ENCODE data around the gene PRG3. TPM values are rescaled to one million over a fixed set of nuclear protein-coding genes. Genes with fewer than 3 reads are reported as not detected.

The PRG3 gene
- polyA plus RNA-seq, 3 donors = not detected

DNA sequence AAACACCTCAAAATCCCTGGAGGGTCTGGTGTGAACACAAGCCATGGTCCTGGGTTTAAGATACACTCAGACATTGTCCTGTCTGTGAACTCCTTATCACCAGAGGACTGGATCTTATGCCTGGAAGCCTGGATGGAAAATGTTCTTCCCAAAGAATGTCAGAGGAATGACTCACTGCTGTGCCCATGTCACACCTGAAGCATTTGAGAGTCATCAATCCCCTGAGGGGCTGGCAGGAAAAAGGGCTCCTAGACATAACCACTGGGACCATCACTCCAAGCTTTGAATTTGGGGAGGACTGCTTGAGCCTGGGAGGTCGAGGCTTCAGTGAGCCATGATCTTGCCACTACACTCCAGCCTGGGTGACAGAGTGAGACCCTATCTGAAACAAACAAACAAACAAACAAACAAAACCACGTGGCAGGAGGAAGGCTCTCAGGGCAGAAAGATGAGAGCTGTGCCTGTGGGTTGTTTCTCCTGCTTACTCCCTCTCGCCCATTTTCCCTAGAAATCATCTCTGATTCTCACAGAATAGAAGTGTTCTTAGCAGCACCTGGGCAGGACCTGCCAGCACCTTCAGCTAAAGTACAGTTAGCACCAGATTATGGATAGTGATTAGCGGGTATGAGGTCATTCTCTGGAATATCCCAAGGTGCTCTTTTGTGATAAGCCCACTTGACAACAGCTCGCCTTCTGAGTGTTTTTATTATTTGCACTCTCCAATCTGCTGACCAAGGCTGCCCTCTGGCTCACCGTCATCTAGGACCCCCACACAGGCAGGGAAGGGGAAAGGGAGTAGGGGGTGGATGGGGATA, 21.4 kb upstream of the PRG3 start:
- H3K36me3 Mint-ChIP-seq = peaks cover 21 to 23% of the 10 kb centered on the region in 2 donors
- no peak overlapping the region for H3K27ac ChIP-seq (ENCODE audit: low read depth in 1 of 2, low read length in 2 of 2)
- TF ChIP-seq, protein P1, sequence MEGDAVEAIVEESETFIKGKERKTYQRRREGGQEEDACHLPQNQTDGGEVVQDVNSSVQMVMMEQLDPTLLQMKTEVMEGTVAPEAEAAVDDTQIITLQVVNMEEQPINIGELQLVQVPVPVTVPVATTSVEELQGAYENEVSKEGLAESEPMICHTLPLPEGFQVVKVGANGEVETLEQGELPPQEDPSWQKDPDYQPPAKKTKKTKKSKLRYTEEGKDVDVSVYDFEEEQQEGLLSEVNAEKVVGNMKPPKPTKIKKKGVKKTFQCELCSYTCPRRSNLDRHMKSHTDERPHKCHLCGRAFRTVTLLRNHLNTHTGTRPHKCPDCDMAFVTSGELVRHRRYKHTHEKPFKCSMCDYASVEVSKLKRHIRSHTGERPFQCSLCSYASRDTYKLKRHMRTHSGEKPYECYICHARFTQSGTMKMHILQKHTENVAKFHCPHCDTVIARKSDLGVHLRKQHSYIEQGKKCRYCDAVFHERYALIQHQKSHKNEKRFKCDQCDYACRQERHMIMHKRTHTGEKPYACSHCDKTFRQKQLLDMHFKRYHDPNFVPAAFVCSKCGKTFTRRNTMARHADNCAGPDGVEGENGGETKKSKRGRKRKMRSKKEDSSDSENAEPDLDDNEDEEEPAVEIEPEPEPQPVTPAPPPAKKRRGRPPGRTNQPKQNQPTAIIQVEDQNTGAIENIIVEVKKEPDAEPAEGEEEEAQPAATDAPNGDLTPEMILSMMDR (IDR thresholded peaks at IDR 0.05) = no peak
- H3K27ac Mint-ChIP-seq = peak overlapping the region in 3 of 7 donors; percentile 46 to 86 (median 74)
- H3K9ac ChIP-seq (ENCODE audit: insufficient read depth, low read length, poor library complexity, severe bottlenecking) = no peak overlapping the region
- no peak overlapping the region for H2AFZ ChIP-seq (ENCODE audit: insufficient read depth, low read depth, low read length, poor library complexity, severe bottlenecking)
- H3K27me3 Mint-ChIP-seq (ENCODE audit: low read depth in 3 of 3) = peaks cover 0 to 3% (median 2%) of the 10 kb centered on the region in 3 donors
- H3K4me2 ChIP-seq (replicated peaks; ENCODE audit: extremely low read depth, low read length, poor library complexity, severe bottlenecking) = no peak overlapping the region
- 100% methylated on average over 1 of the region's 6 CpGs for WGBS (ENCODE audit: insufficient coverage)
- H3K4me3 Mint-ChIP-seq = no peak overlapping the region
- no peak overlapping the region for H3K4me3 ChIP-seq (replicated peaks in 1 of 3; ENCODE audit: low read depth in 2 of 3, low read length in 3 of 3)
- intact Hi-C loops (cut with micrococcal nuclease) = no loop called here
- peaks cover 0 to 9% of the 10 kb centered on the region in 2 donors for H3K9me3 ChIP-seq (replicated peaks in 1 of 2; ENCODE audit: control insufficient read depth in 1 of 2, insufficient read depth in 1 of 2, low read length in 2 of 2)
- peaks cover 4 to 17% (median 9%) of the 10 kb centered on the region in 7 donors for H3K9me3 Mint-ChIP-seq
- peaks cover 26% of the 10 kb centered on the region for H3K4me1 Mint-ChIP-seq
- H3K4me1 ChIP-seq (ENCODE audit: control insufficient read depth in 1 of 2, insufficient read depth in 2 of 2, low read length in 2 of 2) = peaks cover 23 to 25% of the 10 kb centered on the region in 2 donors
- no peaks in the 10 kb centered on the region for H3K27me3 ChIP-seq (ENCODE audit: control insufficient read depth in 2 of 2, insufficient read depth in 2 of 2, low read length in 2 of 2)
- H4K20me1 ChIP-seq (ENCODE audit: insufficient read depth, low read length) = peaks cover 20% of the 10 kb centered on the region
- H3K79me2 ChIP-seq (ENCODE audit: insufficient read depth, low read length) = no peaks in the 10 kb centered on the region
- H3K36me3 ChIP-seq (replicated peaks in 1 of 2; ENCODE audit: control insufficient read depth in 1 of 2, insufficient read depth in 2 of 2, low read length in 2 of 2) = peaks cover 6 to 18% of the 10 kb centered on the region in 2 donors
- DNase-seq = no peak

DNA sequence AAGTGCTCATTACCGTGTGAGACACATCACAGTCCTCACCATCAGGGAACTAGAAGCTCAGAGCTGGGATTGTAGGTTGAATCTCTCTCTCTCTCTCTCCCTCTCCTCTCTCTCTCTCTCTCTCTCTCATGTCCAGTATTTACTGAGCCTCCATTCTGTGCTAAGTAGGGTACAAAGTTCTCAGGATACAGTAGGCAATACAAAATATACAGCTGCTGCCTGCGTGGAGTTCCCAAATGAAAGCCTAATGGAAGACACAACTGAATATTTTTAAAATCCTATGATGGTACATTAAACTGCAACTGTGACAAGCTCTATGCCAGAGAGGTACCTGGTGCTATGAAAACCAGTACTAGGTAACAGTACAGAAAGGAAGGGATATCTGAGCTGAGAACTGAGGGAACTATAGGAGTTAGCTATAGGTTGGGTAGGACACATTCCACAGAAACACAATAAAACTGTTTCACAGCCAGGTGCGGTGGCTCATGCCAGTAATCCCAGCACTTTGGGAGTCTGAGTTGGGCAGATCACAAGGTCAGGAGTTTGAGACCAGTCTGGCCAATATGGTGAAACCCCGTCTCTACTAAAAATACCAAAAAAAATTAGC, 19.1 kb upstream of the PRG3 start:
- no CpG with 5 or more reads among the region's 4 CpGs for WGBS (ENCODE audit: insufficient coverage)
- no peaks in the 10 kb centered on the region for H3K27me3 ChIP-seq (ENCODE audit: control insufficient read depth in 2 of 2, insufficient read depth in 2 of 2, low read length in 2 of 2)
- intact Hi-C loops (cut with micrococcal nuclease) = no loop called here

More for the DNA sequence above, 19.1 kb upstream of the PRG3 start:
- Histone ChIP-seq H3K9me3 (replicated peaks in 1 of 2; ENCODE audit: control insufficient read depth in 1 of 2, insufficient read depth in 1 of 2, low read length in 2 of 2) (peaks cover 0 to 9% of the 10 kb centered on the region in 2 donors), H3K79me2 (ENCODE audit: insufficient read depth, low read length) (no peaks in the 10 kb centered on the region), H3K4me1 (ENCODE audit: control insufficient read depth in 1 of 2, insufficient read depth in 2 of 2, low read length in 2 of 2) (peaks cover 14 to 15% of the 10 kb centered on the region in 2 donors), H2AFZ (ENCODE audit: insufficient read depth, low read depth, low read length, poor library complexity, severe bottlenecking) (no peak overlapping the region), H3K36me3 (replicated peaks in 1 of 2; ENCODE audit: control insufficient read depth in 1 of 2, insufficient read depth in 2 of 2, low read length in 2 of 2) (peaks cover 0 to 2% of the 10 kb centered on the region in 2 donors), H3K9ac (ENCODE audit: insufficient read depth, low read length, poor library complexity, severe bottlenecking) (no peak overlapping the region), H4K20me1 (ENCODE audit: insufficient read depth, low read length) (no peaks in the 10 kb centered on the region), H3K27ac (ENCODE audit: low read depth in 1 of 2, low read length in 2 of 2) (no peak overlapping the region), H3K4me2 (replicated peaks; ENCODE audit: extremely low read depth, low read length, poor library complexity, severe bottlenecking) (no peak overlapping the region), H3K4me3 (replicated peaks in 1 of 3; ENCODE audit: low read depth in 2 of 3, low read length in 3 of 3) (no peak overlapping the region)
- Mint-ChIP-seq H3K27me3 (ENCODE audit: low read depth in 3 of 3) (no peaks in the 10 kb centered on the region), H3K36me3 (peaks cover 3 to 5% of the 10 kb centered on the region in 2 donors), H3K27ac (no peak overlapping the region), H3K4me3 (no peak overlapping the region), H3K4me1 (peaks cover 6% of the 10 kb centered on the region), H3K9me3 (peaks cover 4 to 14% (median 9%) of the 10 kb centered on the region in 7 donors)
- TF ChIP-seq, protein P1 (IDR thresholded peaks at IDR 0.05) = no peak
- DNase-seq = no peak

All from CD14-positive monocyte (primary cell).